Uterus (tissue), 2 donors: ENCODE data around the gene OTOP1.

Experiments used
- CTCF ChIP-seq, 4 experiments: fragments of 200-600 bp in 2 of 4; fragments of 450-650 bp in 2 of 4; sonication (generic) in 2 of 4; IDR thresholded peaks; one replicate each; pipeline ENCODE4 v1.5.1; 2016 to 2019; ENCODE audit warnings: antibody characterized with exemption in 4 of 4, mild to moderate bottlenecking in 2 of 4, moderate library complexity in 1 of 4
- POLR2A ChIP-seq, 2 donors: fragments of 450-650 bp; IDR thresholded peaks; one replicate each; pipeline ENCODE4 v1.6.1; 2016; ENCODE audit warnings: antibody characterized with exemption in 2 of 2, mild to moderate bottlenecking in 1 of 2, moderate library complexity in 1 of 2

- TF ChIP-seq CTCF (IDR thresholded peaks at IDR 0.05) (no peak), POLR2A (IDR thresholded peaks at IDR 0.05) (no peak)
These were observed 18.4 kb upstream of the OTOP1 start for GRCh38 chr4:4245172-4245571.
